AG20443 (cell line): ENCODE data around the gene ADGB.
"Not testable (repeated sequence)": the region's sequence is repeated elsewhere in the genome, so short reads cannot be mapped to it uniquely, and the experiment has no call there.

Experiments
- DNase-seq: peaks from one replicate; pipeline ENCODE4 v3.0.0; 2012; ENCODE audit warnings: low spot score, mixed read lengths

ADGB gene

DNA sequence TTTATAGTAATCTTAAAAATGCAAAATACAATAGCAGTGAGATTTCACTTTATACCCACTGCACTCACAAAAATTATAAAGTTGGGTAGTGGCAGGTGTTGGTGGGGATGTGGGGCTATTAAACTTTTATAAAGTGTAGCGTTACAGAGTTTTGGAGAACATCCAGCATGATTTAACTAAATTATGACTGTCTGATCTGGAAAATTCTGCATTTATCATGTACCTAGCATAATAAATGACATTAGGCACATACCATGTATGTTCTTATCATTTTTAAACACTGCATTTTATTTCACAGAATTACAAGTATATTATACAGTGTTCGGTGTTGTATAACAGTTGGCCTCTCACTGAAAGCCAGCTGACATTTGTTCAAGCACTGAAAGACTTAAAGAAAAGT lies 169.9 kb downstream of the ADGB start:
- no peak for DNase-seq

DNA sequence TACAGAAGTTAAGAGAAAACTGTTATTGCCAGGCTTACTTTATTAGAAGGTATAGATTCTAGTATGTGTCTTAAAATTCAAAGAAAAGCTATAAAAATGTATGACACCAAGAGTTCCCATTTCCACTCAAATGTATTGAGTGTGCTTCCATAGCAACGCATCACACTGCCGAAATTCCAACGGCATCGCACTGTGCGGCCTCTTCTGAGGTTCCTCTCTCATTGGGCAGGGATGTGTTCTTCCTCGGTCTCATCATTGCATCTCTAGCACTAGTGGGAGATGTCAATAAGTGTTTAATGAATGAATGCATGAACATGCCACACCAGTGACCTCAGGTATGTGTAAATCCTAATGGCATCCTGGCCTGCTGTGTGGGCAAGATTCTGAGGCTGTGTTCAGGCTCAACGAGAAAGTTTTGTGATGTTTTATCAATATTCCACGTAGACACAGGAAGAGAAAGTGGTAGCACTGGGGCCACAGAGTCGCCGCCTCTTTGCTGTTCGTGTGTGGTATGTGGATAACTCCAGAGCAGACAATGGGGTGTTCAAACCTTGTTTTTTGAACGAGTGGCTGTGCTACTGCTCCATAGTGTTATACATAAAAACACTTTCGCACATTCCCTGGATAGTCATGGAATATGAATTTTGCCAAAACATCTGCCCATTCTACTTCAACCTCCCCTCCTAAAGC lies 171.6 kb downstream of the ADGB start:
- no peak for DNase-seq

GRCh38 chr6:146770965-146771735 lies 172.4 kb downstream of the ADGB start:
- peak; percentile 21 for DNase-seq

GRCh38 chr6:146775220-146775619 lies 176.4 kb downstream of the ADGB start:
- no peak for DNase-seq

- no peak for DNase-seq
Observed at GRCh38 chr6:146781836-146782235, 183.1 kb downstream of the ADGB start.

- no peak for DNase-seq
Observed at GRCh38 chr6:146785001-146785585, 186.3 kb downstream of the ADGB start.

DNA sequence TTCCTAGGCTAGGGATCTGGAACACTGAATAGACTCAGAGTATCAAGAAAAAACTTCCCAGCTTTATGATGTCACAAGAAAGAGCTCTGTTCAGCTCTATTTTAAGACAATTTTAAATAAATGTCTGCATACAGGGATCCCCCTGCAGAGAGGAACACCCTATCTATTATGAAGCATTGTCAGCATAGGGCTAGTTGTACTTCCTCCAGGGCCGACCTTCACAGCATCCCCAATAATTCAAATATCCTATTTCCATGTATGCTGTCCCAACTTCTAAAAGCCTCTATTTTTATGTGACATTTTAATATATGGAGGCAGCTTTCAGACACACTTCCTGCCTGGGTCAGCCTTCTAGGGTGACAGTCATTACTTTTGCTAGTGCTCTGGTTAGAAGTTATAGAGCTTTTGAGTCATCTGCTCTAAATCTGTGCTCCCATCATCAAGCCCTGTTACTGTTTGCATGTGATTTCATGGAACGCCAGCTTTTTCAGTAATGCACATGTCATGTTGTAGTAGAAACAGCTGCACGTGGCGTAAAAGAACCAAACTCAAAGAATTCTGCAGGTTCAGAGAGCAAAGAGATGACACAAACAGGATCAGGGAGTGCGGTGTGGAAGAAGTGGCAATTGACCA lies 189.2 kb downstream of the ADGB start:
- DNase-seq, result no peak

DNA sequence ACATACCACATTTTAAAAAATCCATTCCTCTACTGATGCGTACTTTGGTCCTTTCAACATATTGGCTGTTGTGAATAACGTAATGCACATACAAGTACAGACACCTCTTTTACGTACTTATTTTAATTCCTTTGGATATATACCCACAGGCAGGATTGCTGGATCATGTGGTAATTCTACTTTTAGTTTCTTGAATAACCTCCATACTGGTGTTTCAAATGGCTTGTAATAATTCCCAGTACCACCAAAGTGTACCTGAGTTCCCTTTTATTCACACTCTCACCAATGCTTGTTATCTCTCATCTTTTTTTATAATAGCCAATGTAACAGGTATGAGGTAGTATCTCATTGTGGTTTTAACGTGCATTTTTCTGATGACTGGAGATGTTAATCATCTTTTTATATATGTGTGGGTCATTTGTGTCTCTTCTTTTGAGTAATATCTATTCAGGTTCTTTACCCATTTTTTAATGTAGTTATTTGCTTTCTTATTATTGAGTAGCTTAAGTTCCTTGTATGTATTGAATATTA lies 191.9 kb downstream of the ADGB start:
- DNase-seq, result no peak

DNA sequence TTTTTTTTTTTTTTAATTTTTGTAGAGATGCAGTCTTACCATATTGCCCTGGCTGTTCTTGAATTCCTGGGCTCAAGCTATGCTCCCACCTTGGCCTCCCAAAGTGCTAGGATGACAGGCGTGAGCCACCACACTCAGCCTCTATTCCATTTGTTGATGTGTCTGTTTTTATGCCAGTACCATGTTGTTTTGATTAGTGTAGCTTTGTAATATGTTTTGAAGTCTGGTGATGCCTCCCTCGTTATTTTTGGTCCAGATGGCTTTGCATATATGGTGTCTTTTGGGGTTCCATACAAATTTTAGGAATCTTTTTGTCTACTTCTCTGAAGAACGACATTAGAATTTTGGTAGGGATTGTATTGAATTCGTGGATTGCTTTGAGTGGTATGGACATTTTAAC lies 193.2 kb downstream of the ADGB start:
- DNase-seq, result no peak

- not testable (repeated sequence) for DNase-seq
Observed at GRCh38 chr6:146793218-146793617, 194.4 kb downstream of the ADGB start.

DNA sequence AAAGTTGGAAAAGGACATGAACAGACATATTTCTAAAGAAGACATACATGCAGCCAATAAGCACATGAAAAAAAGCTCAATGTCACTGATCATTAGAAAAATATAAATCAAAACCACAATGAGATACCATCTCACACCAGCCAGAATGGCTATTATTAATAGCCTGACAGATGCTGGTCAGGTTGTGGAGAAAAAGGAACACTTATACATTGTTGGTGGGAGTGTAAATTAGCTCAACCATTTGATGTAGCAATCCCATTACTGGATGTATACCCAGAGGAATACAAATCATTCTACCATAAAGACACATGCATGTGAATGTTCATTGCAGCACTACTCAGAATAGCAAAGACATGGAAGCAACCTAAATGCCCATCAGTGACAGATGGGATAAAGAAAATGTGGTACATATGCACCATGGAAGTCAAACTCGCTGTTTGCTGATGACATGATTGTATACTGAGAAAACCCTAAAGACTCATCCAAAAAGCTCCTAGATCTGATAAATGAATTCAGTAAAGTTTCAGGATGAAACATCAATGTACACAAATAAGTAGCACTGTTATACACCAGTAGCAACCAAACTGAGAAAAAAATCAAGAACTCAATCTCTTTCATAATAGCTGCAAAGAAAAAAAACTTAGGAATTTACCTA lies 196.8 kb downstream of the ADGB start:
- DNase-seq, result no peak

DNA sequence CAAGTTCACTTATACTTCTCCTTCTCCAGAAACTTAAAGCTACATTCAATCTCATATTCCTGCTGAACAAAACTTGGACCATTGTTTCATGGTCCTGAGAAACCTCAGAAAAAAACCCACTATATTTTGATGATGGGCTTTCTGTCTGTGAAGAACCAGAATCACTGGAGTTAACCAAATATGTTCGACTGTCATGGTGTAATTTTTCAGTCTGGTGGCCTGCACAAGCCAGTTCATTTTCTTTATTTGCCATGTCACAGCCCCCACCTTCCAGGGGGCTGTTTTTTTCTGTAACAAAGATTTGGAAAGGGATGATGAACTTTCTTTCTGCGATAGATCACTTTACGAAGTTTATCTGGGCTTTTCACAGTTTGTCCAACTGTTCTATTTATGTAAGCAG lies 204.4 kb downstream of the ADGB start:
- DNase-seq, result not testable (repeated sequence)

- no peak for DNase-seq
Observed at GRCh38 chr6:146803601-146804000, 204.8 kb downstream of the ADGB start.

- no peak for DNase-seq
Observed at GRCh38 chr6:146805546-146806325, 207.0 kb downstream of the ADGB start.

GRCh38 chr6:146809014-146809413 lies 210.2 kb downstream of the ADGB start:
- not testable (repeated sequence) for DNase-seq

DNA sequence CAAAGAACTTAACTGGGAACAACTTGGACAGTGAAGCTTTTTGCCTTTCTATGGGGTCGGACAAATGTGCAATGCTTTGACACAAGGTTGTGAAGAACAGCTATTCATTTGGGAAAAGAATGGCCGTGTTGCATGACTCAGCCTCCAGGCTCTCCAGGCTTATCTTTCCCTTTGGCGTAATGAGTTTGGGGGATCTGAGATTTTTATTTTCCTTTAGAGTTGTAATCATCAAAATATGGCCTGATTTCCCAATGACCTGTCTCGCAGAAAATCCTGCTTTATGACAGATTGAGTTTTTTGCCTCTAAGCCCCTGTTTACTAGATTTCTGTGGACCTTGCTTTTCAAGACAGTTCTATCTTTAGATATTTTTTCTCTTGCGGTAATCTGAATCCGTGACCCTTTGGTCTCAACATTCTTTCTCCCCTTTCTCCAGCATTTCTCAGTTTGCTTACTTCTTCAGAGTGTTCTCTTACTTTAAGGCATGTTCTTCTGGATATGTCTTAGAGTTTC lies 214.1 kb downstream of the ADGB start:
- not testable (repeated sequence) for DNase-seq

GRCh38 chr6:146813554-146813953 lies 214.8 kb downstream of the ADGB start:
- DNase-seq, result no peak

GRCh38 chr6:146814148-146814750 lies 215.5 kb downstream of the ADGB start:
- no peak for DNase-seq

- DNase-seq, result not testable (repeated sequence)
Observed at GRCh38 chr6:146815511-146816462, 217.0 kb downstream of the ADGB start.
